Ishikawa (cell line): ENCODE data around the gene GLIS1.

Source experiments
- CEBPB ChIP-seq: IDR thresholded peaks from 2 replicates; pipeline ENCODE4 v1.6.1; 2012
- CREB1 ChIP-seq: IDR thresholded peaks from 2 replicates; pipeline ENCODE4 v1.6.1; 2012; ENCODE audit warnings: low read depth
- EGR1 ChIP-seq: IDR thresholded peaks from 2 replicates; pipeline ENCODE4 v1.6.1; 2012
- EP300 ChIP-seq: IDR thresholded peaks from 2 replicates; pipeline ENCODE4 v1.6.1; 2012; ENCODE audit warnings: borderline replicate concordance
- FOXM1 ChIP-seq: IDR thresholded peaks from 2 replicates; pipeline ENCODE4 v1.6.1; 2012; ENCODE audit warnings: low read depth, borderline replicate concordance
- MAX ChIP-seq: IDR thresholded peaks from 2 replicates; pipeline ENCODE4 v1.6.1; 2012
- NFIC ChIP-seq: IDR thresholded peaks from 2 replicates; pipeline ENCODE4 v1.6.1; 2012
- RAD21 ChIP-seq: IDR thresholded peaks from 2 replicates; pipeline ENCODE4 v1.6.1; 2012; ENCODE audit warnings: low read depth
- REST ChIP-seq: IDR thresholded peaks from 2 replicates; pipeline ENCODE4 v1.6.1; 2012; ENCODE audit warnings: low read depth, mild to moderate bottlenecking
- TAF1 ChIP-seq: IDR thresholded peaks from 2 replicates; pipeline ENCODE4 v1.6.1; 2012; ENCODE audit warnings: low read depth, mild to moderate bottlenecking
- TCF12 ChIP-seq: IDR thresholded peaks from 2 replicates; pipeline ENCODE4 v1.6.1; 2012; ENCODE audit warnings: low read depth
- TEAD4 ChIP-seq: IDR thresholded peaks from 2 replicates; pipeline ENCODE4 v1.6.1; 2012
- YY1 ChIP-seq: IDR thresholded peaks from 2 replicates; pipeline ENCODE4 v1.6.1; 2012; ENCODE audit warnings: low read depth
- ZBTB7A ChIP-seq: IDR thresholded peaks from 2 replicates; pipeline ENCODE4 v1.6.1; 2012; ENCODE audit warnings: low read depth
- TF ChIP-seq, protein P1 (sequence below): IDR thresholded peaks from 2 replicates; pipeline ENCODE4 v1.6.1; 2012

Gene GLIS1

DNA sequence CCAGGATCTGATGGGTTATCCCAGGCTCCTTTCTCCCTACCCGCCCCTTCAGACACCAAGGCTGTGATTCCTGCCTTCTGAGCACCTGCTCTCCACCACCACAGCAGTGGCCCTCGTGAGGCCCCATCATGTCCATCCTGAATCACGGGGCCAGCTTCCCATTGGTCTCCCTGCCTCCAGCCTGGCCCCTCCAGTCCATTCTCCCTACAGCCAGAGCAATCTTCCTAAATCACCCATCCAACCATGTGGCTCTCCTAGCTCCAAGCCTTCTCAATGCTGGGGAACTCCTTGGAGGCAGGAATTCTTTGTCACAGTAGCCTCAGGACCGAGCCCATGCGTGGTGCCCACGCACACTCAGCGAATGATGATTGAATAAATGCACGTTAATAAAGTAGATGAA is 8.9 kb upstream of the GLIS1 start:
- TF ChIP-seq FOXM1 (no peak), RAD21 (no peak), ZBTB7A (no peak), EGR1 (no peak), REST (no peak), MAX (no peak), TEAD4 (no peak), CREB1 (no peak), EP300 (no peak), TCF12 (no peak), TAF1 (no peak), CEBPB (no peak), NFIC (no peak)
- TF ChIP-seq, protein P1, sequence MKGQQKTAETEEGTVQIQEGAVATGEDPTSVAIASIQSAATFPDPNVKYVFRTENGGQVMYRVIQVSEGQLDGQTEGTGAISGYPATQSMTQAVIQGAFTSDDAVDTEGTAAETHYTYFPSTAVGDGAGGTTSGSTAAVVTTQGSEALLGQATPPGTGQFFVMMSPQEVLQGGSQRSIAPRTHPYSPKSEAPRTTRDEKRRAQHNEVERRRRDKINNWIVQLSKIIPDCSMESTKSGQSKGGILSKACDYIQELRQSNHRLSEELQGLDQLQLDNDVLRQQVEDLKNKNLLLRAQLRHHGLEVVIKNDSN: no peak

GRCh38 chr1:53740621-53741105 is 1.7 kb upstream of the GLIS1 start:
- TF ChIP-seq CEBPB (no peak), YY1 (no peak), CREB1 (no peak), EGR1 (no peak), RAD21 (no peak), TAF1 (no peak), MAX (no peak), FOXM1 (no peak), TCF12 (no peak), ZBTB7A (no peak), EP300 (no peak), TEAD4 (no peak), REST (no peak), NFIC (no peak)
- TF ChIP-seq, protein P1: no peak

- TF ChIP-seq MAX (peak; percentile 52; the same call in 1 of the 2 replicates), REST (no peak)
Observed at GRCh38 chr1:53738205-53739108, 507 bp downstream of the GLIS1 start.

- TF ChIP-seq RAD21: no peak
Observed at GRCh38 chr1:53737648-53738204, 1.2 kb downstream of the GLIS1 start.
